Vagina (tissue), 2 donors: ENCODE measurements around the gene RNF111.

Source experiments
- CTCF ChIP-seq, 3 experiments: fragments of 450-650 bp in 2 of 3; fragments of 200-600 bp in 1 of 3; sonication (generic) in 1 of 3; IDR thresholded peaks; one replicate each; pipeline ENCODE4 v1.5.1; 2017 to 2019; ENCODE audit warnings: antibody characterized with exemption in 3 of 3, mild to moderate bottlenecking in 2 of 3, moderate library complexity in 2 of 3
- POLR2A ChIP-seq, 2 donors: fragments of 450-650 bp; IDR thresholded peaks; one replicate each; pipeline ENCODE4 v1.6.1; 2017; ENCODE audit warnings: antibody characterized with exemption in 2 of 2, mild to moderate bottlenecking in 2 of 2, moderate library complexity in 2 of 2
- POLR2AphosphoS5 ChIP-seq, 2 donors: sonication (generic); formaldehyde crosslinking; IDR thresholded peaks; one replicate each; pipeline ENCODE4 v1.9.0; 2017; ENCODE audit warnings: antibody characterized with exemption in 2 of 2, mild to moderate bottlenecking in 2 of 2, low read depth in 1 of 2; ENCODE audit not compliant: insufficient read depth in 1 of 2

GRCh38 chr15:59052915-59053407, 65.5 kb downstream of the RNF111 start:
- no peak for TF ChIP-seq CTCF (IDR thresholded peaks at IDR 0.05)
- TF ChIP-seq POLR2A (IDR thresholded peaks at IDR 0.05) = no peak
- no peak for TF ChIP-seq POLR2AphosphoS5 (IDR thresholded peaks at IDR 0.05; ENCODE audit: insufficient read depth in 1 of 2, low read depth in 1 of 2)
